ENCODE data around the gene SLC46A1. TPM values are rescaled to one million over a fixed set of nuclear protein-coding genes. Genes with fewer than 3 reads are reported as not detected.
A peak's percentile ranks its signal among the peaks of the same experiment; 100 is the strongest.

Gene SLC46A1
- total and polyA plus RNA-seq, 2 of the 8 experiments (the other 6 are each of a cell fraction or from before 2014, with no cell fraction given) = 5.3 to 8.7 TPM

GRCh38 chr17:28357061-28357900 is 48.7 kb downstream of the SLC46A1 start, which contains the start of gene POLDIP2 (continued):
- TF ChIP-seq GTF2F1 (IDR thresholded peaks at IDR 0.05; ENCODE audit: borderline replicate concordance, low read depth, low read length) = no peak
- no peak for TF ChIP-seq BRCA1 (IDR thresholded peaks at IDR 0.05; ENCODE audit: low read depth, low read length)
- TF ChIP-seq CREB1 (IDR thresholded peaks at IDR 0.05) = peak; percentile 81
- TF ChIP-seq SIRT6 (IDR thresholded peaks at IDR 0.05; ENCODE audit: low read length) = no peak
- TF ChIP-seq CBX8 (IDR thresholded peaks at IDR 0.05; ENCODE audit: borderline replicate concordance, low read depth, low read length) = no peak
- TF ChIP-seq, protein P1, sequence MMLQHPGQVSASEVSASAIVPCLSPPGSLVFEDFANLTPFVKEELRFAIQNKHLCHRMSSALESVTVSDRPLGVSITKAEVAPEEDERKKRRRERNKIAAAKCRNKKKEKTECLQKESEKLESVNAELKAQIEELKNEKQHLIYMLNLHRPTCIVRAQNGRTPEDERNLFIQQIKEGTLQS (IDR thresholded peaks at IDR 0.05; ENCODE audit: insufficient read depth, low read depth, low read length) = peak; percentile 81
- peak; percentile 91; the same call in 1 of the 2 replicates for TF ChIP-seq PHF8 (conservative IDR thresholded peaks at IDR 0.05; ENCODE audit: low read depth, low read length)
- TF ChIP-seq NRF1 (IDR thresholded peaks at IDR 0.05; ENCODE audit: low read depth, low read length) = no peak
- TF ChIP-seq, protein P2, sequence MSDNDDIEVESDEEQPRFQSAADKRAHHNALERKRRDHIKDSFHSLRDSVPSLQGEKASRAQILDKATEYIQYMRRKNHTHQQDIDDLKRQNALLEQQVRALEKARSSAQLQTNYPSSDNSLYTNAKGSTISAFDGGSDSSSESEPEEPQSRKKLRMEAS (IDR thresholded peaks at IDR 0.05) = no peak; the same call in 1 of the 2 replicates
- TF ChIP-seq SIN3A (conservative IDR thresholded peaks at IDR 0.05 in 1 of 2, IDR thresholded peaks at IDR 0.05 in 1 of 2; ENCODE audit: low read depth in 1 of 2, low read length in 2 of 2) = peak in 1 of 2 experiments; percentile 82; a peak in 2 of 4 replicates
- TF ChIP-seq POLR2A (IDR thresholded peaks at IDR 0.05; ENCODE audit: control extremely low read depth in 1 of 2, low read depth in 2 of 2, low read length in 2 of 2) = peak; percentile 60 to 91
